Stimulated activated CD8-positive, alpha-beta memory T cell treated with anti-CD3 and anti-CD28 coated beads, Interleukin-4, amount 100 ng/mL, for 1 hour (primary cell): ENCODE results near the gene NUDT1.

Experiments
- DNase-seq, 2 donors: peaks; one replicate each; pipeline ENCODE4 v3.0.0-alpha.2; 2020; ENCODE audit warnings: low read depth in 2 of 2, low spot score in 1 of 2

Gene NUDT1

DNA sequence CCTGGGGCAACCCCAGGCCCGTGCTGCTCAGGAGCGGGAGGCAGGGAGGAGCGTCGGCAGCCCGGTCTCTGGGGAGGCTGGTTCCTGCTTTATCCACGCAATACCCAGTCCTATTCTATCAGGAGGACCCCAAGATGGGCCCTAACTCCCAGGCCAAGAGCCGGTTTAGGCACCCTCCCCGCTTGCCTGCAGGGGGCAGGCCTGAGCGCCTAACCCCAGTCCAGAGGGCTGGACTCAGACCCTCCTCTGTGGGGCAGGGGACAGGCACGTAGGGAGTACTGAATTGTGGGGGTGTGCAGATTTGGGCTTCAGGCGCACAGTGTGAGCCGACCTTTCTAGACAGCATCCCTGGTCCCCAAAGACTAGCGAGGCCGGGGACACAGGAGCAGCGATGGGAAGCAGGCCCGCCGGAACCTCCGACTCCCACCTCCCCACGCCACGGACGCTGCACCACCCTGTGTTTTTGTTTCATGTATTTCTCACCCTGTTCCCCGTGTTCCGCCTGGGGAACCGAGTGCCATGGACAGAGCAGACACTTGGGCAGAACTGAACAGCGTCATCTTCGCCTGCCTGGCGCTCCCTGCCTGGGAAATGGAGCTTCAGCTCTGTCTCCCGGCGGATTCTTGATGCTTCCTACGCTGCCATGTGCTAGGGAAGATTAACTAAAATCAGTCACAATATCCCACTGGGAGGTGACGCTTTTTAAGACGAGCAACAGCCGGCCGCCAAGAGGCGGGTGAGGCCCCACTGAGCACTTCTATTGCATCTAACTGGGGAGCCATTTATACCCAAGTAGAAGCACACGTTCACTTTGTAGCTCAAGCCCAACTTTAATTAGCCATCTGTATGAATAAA is 5.3 kb downstream of the NUDT1 start:
- no peak for DNase-seq

DNA sequence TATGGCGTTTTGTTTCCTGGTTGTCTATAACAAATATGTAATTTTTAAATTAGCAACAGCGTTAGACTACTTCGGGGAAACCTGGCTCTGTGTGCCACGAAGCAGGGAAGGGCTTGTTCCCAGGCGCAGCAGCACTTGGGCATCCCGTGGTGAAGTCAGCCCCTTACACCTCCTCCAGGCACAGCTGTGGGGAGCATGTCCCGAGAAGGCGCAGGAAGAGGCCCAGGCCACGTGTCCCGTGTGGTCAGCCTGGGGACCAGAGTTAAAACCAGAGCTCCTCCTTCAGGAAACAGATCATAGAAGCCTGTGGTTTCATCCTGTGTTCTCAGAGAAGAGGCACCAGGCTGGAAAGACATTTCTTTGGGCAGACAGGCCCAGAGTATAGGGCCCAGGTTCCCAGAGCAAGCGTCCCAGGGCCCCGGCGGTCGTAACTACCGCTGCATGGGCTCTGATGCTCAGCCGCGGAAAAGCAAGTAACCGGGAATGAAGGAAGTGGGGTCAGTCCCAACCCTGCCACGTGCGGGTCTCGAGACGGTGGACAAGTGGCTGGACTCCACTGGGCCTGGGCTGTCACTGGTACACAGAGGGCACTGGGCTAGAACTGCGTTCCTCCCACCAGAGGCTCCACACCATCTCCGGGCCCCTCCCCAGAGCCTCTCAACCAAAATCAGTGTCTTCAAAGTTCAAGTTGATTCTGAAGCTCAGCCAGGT is 7.1 kb downstream of the NUDT1 start:
- no peak for DNase-seq

- no peak for DNase-seq
These were observed 7.8 kb downstream of the NUDT1 start for GRCh38 chr7:2249744-2250323.

DNA sequence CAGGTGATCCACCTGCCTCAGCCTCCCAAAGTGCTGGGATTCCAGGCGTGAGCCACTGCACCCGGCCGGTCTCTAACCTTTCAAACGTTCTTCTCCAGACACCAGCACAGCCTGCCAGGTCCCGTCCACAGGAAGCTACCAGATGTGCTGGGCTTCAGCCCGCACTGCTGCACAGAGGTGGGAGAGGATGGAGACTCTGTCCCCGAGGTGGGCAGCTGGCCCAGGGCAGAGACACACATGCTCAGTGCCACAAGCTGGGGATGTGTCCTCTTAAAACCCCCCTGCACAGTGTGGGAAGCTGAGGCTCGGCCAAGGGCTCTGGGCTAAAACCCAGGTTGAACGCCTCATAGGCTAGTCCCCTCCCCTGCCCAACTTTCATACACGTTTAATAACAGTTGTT is 9.4 kb downstream of the NUDT1 start:
- DNase-seq = no peak

GRCh38 chr7:2251841-2252771 is 10.1 kb downstream of the NUDT1 start:
- DNase-seq = no peak

GRCh38 chr7:2253021-2253420 is 11.0 kb downstream of the NUDT1 start:
- no peak for DNase-seq

- DNase-seq = no peak
These were observed 11.7 kb downstream of the NUDT1 start for GRCh38 chr7:2253525-2254244.

DNA sequence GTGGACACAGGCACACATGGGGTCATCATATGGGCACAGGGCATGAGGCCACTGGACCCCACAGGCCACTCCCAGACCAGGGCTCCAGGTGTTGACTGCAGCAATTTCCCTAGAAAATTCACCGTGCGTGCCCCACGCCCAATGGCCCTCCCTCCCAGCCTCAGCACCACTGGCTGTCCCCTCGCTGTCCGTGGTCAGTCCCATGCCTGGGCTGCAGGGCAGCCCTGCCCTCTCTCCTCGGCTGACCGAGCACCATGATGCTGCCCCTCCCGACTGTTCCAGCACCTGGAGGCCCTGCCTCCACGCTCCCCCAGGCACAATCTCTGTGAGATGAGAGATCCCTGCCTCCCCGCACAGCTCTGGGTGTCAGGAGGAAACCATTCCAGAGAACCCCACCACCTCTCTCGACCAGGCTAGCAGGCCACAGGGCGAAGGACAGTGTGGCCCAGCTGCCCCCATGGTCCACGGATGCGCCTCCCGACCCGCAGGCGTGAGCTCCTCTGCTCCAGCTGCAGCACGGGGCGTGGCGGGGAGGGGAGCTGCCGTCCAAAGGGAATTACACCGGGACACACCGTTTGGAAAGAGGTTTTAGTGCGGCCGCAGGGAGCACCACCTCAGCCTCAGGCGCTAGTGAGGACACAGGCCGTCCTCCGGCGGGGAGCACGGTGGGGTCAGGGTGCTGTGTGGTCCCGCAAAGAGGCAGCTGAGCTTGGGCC is 12.6 kb downstream of the NUDT1 start:
- DNase-seq = no peak

DNA sequence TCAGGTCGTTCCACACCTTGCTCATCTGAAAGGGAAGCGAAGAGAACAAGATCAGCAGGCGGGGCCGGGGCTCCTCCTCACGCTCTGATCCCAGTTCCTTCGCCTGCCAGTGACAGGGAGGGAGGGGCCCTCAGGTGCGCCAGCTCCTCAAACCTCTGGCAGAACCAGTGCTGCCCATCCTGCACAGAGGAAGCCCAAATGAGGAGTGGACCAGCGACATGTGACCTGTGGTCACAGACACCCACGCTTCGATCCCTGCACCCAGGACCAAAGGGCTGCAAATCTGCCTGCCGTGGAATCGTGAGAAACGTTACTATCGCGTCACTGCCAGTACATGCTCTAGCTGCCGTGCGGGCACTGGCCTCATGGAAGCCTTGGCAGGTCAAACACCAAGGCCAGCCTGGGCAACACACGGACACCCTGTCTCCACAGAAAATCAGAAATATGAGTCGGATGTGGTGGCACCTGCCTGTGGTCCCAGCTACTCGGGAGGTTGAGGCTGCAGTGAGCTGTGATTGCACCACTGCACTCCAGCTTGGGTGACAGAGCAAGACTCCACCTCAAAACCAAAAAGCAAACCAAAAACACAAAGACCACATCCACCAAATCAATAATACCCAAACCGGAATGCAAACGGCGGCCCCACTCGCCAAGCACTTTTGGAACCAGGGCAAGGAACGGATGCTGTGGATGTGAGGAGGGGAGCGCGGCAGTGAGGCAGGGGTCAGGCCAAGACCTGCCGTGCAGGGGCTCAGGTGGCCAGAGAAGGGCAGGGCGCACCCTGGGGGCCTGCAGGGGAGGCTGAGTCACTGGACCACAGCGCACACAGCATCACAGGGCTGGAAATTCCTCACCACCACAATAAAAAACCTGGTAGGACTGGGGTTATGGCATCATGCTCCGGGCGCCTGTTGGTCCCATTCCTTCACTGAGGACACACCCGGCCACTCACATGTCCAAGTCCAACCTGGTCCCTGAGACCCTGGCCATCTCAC is 13.4 kb downstream of the NUDT1 start:
- no peak for DNase-seq

DNA sequence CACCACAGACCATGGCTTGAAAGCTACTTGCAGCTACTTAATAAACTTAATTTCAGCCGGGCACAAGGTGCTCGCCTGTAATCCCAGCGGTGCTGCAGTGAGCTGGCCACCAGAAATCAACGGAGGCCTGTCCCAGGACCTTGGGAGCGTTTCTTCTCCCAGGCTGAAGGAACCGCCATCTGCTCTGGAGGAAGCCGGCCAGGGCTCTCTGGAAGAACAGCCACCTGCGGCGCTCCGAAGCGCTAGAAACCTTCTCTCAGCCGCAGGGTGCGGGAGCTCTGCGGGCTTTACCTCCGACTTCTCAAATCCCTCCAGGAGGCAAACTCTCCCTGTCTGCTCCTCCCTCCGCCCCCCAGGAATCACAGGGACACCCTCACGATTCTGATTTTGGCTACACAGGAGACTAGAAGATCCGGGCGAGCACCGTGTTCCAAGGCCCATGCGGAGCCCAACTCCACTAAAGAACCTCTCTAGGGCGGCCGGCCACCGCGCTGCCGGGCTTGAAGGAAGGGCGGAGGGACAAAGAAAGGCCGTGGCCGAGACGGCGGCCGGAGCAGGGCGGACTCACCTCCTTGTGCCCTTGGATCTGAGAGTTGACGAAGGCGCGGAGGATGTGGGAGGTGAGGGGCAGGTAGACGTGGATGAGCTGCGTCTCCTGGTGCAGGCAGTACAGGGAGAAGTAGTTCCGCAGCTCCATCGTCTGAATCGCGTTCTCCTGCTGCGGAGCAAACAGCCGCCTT is 14.4 kb downstream of the NUDT1 start:
- no peak for DNase-seq

DNA sequence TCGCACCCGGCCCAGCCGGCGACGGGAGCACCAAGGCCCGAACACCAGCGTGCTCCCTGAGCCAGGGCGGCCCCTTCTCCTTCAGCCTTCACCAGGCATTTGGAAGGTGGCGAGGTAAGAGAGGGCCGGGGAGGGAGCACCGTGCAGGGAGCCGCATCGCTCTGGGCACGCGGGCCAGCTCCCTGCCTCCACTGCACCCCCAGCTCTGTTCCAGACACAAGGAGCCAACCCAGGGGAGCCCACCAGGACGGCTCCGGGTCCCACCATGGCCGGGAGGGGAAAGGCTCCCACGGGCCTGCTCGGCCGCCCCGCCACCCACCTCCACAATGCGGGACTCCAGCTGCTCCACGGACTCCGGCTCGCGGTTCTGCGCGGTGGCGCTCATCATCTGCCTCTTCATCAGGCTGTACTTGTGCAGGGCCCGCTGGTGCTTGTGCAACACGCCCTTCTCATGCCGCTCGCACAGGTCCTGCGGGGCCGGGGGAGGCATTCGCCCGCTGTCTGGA is 15.1 kb downstream of the NUDT1 start:
- DNase-seq = no peak

- no peak for DNase-seq
These were observed 15.6 kb downstream of the NUDT1 start for GRCh38 chr7:2257651-2258050.

GRCh38 chr7:2258661-2259365 is 16.8 kb downstream of the NUDT1 start:
- DNase-seq = no peak

- DNase-seq = no peak
These were observed 17.5 kb downstream of the NUDT1 start for GRCh38 chr7:2259480-2259879.

GRCh38 chr7:2260820-2261219 is 18.8 kb downstream of the NUDT1 start:
- DNase-seq = no peak

DNA sequence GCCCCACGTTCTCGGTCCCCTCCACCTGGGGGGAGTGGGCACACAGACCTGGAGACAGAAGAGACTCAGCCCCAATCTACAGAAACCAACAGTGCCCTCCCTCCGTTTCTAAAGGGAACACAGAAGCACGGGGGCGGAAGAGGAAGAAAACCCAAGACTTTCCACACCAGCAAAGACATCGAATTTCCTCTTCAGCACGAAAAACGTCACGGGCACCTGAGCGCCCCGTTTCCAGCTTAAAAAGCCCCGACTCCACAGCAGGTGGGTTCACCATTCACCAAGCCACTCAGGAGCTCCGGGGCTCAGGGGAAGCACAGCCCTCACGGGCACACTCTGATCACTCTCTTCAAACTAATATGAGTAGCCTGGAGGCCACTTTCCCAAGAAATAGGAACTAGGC is 19.6 kb downstream of the NUDT1 start:
- DNase-seq = no peak

- no peak for DNase-seq
These were observed 21.1 kb downstream of the NUDT1 start for GRCh38 chr7:2263176-2263575.
